GM20000 (cell line): ENCODE data around the gene DTX2.
"Not testable (repeated sequence)": the region's sequence is repeated elsewhere in the genome, so short reads cannot be mapped to it uniquely, and the experiment has no call there.

Experiments
- DNase-seq: peaks from one replicate; pipeline ENCODE4 v3.0.0; 2012; ENCODE audit warnings: low spot score
- TF ChIP-seq, protein P1 (sequence below): IDR thresholded peaks from 2 replicates; pipeline ENCODE4 v1.5.1; 2012; ENCODE audit warnings: mild to moderate bottlenecking, control low read depth; ENCODE audit errors: extremely low read depth, missing control alignments

The DTX2 gene

DNA sequence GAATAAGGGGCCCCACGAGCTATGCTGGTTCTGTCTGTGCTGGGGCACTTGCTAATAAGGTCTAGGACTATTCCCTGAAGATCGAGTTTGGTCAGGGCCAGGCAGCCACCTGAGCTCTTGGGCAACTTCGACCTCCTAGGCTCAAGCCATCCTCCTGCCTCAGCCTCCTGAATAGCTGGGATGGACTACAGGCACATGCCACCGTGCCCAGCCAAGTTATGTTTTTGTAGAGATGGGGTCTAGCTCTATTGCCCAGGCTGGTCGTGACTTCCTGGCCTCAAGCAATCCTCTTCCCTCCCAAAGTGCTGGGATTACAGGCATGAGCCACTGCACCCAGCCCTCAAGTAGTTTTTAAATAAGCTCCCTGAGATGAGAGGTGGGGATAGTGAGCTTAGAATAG is 33.9 kb upstream of the DTX2 start:
- no peak for DNase-seq
- TF ChIP-seq, protein P1, sequence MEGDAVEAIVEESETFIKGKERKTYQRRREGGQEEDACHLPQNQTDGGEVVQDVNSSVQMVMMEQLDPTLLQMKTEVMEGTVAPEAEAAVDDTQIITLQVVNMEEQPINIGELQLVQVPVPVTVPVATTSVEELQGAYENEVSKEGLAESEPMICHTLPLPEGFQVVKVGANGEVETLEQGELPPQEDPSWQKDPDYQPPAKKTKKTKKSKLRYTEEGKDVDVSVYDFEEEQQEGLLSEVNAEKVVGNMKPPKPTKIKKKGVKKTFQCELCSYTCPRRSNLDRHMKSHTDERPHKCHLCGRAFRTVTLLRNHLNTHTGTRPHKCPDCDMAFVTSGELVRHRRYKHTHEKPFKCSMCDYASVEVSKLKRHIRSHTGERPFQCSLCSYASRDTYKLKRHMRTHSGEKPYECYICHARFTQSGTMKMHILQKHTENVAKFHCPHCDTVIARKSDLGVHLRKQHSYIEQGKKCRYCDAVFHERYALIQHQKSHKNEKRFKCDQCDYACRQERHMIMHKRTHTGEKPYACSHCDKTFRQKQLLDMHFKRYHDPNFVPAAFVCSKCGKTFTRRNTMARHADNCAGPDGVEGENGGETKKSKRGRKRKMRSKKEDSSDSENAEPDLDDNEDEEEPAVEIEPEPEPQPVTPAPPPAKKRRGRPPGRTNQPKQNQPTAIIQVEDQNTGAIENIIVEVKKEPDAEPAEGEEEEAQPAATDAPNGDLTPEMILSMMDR: no peak

DNA sequence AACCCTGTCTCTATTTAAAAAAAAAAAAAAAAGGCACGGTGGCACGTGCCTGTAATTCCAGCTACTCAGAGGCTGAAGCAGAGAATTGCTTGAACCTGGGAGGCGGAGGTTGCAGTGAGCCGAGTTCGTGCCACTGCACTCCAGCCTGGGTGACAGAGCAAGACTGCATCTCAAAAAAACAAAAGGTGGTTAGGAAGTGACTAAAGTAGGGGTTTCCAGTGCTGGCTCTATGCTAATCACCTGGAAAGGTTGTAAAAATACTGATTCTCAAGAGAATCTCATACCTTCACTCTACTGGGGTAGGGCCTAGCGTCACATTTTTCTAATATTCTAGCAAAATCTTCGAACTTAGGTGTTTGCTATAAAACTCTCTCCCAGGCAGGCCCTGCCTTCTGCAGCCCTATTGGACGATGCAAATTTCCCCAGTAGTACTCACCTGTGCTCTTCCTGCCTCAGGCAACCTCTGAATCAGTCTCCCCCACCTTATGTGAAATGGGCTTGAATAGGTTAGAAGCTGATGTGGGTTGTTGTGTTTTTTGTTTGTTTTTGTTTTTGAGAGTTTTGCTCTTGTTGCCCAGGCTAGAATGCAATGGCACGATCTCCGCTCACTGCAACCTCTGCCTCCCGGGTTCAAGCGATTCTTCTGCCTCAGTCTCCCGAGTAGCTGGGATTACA is 33.2 kb upstream of the DTX2 start:
- TF ChIP-seq, protein P1: no peak
- no peak for DNase-seq

DNA sequence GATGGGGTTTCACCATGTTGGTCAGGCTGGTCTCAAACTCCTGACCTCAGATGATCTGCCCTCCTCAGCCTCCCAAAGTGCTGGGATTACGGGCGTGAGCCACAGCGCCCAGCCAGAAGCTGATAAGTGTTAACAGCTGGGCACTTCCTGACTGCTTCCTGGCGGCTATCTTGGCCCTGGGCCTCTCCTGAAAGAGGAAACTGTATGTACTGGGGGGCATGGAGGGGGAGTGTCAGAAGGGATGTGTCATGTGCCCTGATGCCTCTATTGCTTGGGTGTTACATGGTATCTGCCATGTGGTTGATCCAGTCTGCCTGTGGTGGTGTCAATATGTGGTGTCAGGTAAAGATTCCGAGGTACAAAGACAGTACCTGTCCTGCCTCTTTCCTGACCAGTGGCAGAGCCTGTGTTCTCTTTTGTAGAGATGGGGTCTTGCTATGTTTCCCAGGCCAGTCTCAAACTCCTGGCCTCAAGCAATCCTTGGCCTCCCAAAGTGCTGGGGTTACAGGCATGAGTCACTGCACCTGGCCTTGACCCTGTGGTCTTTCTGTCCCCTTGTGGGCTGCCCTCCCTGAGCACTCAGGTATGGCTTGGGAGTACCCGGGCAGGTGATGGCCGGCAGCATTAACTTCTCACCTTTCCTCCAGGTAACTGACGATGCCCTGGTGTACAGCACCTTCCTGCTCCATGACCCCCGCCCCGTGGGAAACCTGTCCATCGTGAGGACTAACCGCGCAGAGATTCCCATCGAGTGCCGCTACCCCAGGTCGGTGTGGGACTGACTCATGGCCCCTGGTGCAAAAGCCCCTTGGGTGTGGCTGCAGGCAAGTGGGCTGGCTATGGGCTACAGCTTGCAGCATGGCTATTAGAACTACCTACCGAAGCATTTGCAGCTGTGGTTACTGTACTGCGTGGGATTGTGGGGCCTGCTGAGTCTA is 32.4 kb upstream of the DTX2 start:
- DNase-seq: no peak
- TF ChIP-seq, protein P1: no peak

DNA sequence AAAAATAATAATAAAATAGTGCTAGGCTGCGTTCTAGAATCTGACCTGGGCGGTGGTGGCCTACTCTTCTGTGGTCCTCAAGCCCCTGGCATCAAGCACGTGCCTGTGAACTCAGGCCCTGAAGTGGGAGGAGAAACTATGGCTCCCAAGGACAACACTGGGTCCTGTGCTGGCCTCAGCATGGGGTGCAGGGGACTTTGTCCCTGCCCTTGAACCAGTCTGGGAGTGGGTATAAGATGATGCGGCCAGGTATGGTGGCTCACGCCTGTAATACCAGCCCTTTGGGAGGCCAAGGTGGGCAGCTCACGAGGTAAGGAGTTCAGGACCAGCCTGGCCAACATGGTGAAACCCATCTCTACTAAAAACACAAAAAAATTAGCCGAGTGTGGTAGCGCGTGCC is 31.3 kb upstream of the DTX2 start:
- TF ChIP-seq, protein P1: no peak
- DNase-seq: no peak

DNA sequence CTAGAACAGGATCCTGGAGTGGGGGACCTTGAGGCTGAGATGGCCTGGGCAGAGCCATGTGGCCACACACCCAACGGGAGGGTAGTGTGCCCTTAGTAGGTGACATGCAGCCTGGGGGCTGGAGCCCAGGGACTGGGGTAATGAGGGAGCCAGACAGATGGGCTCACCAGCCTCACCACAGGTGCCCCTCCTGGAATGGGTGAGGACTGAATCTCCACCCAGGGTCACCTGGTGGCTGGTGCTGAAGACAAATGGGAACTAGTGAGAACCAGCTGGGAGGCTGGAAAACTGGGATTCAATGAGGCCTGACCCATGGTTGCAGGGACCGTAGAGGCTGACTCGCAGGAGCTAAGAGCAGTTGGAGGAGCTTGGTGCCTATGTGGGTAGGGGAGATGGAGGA is 30.7 kb upstream of the DTX2 start:
- no peak for DNase-seq
- TF ChIP-seq, protein P1: no peak

DNA sequence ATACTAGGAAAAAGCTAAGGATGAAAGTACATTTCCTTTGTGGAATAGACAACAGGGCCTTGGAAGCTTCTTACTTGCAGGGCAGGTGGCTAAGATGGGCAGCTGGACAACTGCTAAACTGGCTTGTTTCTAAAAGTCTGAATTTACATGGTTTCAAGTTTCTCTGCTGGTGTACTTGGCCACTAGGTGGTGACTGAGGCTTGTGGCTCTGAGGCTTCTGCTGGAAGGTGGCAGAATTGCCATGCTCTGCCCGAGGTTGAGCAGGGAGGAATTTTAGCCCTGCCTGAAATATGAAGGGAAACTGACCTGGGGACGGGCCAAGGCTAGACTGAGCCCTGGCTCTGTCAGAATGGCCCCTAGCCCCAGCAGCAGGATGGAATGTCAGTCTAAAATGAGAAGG is 23.6 kb upstream of the DTX2 start:
- TF ChIP-seq, protein P1: peak; percentile 59
- not testable (repeated sequence) for DNase-seq

DNA sequence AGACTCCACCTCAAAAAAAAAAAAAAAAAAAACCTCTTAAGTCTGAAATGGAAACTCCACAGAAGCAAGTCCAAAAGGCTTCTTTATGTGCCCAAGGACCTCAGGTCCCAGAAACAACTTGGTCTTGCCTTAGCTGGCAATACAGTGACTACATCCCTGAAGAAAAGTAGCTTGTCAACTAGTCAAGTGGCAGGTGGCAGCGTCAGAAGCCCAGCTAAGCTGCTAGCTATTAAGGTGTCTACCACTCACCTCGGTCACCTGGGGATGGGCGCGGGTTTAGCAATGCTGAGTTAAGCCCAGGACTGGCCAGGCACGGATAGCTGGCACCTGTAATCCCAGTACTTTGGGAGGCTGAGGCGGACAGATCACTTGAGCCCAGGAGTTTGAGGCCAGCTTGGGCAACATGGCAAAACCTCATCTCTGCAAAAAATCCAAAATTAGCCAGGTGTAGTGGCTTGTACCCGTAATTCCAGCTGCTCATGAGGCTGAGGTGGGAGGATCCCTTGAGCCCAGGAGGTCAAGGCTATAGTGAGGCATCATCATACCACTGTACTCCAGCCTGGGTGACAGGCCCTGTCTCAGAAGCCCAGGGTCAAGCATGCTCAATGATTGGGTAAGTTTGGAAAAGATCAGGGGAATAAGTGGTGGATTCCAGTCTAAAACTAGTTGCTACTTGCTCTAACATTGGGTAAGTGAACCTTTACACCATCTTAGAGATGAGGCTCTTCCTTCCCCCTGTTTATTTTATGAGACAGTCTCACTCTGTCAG is 22.2 kb upstream of the DTX2 start:
- DNase-seq: not testable (repeated sequence)

DNA sequence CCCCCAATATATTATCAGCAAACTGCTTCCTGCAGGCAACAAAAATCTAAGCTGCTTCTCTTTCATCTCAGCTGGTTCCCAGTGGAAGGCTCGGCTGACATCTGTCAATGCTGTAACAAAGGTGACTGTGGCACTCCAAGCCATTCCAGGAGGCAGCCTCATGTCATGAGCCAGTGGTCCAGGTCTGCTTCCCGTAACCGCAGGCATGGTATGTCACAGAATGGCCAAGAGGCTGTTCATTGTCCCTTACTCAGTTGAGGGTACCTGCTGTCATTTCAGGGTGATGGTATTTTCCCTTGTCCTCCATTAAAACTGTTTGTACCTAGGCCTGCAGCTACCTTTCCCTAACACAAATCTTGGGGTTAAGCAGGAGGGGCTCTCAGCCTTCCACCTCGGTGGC is 21.1 kb upstream of the DTX2 start:
- not testable (repeated sequence) for DNase-seq

DNA sequence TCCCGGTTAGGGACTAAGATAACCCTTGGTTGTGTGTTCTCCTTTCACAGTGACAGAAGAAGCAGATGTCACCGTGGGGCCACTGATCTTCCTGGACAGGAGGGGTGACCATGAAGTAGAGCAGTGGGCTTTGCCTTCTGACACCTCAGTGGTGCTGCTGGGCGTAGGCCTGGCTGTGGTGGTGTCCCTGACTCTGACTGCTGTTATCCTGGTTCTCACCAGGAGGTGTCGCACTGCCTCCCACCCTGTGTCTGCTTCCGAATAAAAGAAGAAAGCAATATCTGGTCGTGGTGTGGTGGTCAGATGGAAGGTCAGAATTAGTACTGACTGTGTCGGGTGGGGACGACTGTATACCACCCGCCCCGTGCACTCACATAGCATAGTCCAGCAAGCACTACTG is 19.7 kb upstream of the DTX2 start:
- not testable (repeated sequence) for DNase-seq

DNA sequence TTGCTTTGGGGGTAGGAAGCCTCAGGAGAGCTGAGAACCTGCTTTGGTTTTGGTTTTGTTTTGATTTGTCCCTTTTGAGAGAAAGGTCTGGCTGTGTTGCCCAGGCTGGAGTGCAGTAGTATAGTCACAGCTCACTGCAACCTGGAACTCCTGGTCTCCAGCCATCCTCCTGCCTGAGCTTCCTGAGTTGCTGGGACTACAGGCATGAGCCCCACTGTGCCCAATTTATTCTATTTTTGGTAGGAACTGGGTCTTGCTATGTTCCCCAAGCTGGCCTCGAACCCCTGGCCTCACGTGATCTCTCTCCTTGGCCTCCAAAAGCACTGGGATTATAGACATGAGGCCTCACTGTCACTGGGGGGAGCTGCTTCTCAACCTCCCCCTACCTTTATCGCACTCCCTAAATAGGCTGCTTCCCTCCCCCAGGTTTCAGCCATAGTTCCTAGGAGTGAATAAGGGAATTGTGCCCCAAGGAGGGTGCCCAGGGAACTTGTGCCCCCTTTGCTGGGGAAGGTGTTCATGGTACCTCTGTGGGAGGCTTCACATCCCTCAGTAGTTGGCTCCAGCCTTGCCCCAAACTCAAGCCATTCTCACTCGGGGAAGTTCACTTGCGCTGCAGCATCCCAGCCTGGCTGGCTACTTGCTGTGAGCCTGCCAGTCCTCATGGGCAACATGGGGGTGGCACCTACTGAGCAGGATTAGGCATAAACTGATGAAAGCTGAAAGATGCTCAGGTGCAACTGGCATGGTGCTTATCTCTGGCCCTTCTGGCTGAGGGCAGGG is 18.7 kb upstream of the DTX2 start:
- not testable (repeated sequence) for DNase-seq

DNA sequence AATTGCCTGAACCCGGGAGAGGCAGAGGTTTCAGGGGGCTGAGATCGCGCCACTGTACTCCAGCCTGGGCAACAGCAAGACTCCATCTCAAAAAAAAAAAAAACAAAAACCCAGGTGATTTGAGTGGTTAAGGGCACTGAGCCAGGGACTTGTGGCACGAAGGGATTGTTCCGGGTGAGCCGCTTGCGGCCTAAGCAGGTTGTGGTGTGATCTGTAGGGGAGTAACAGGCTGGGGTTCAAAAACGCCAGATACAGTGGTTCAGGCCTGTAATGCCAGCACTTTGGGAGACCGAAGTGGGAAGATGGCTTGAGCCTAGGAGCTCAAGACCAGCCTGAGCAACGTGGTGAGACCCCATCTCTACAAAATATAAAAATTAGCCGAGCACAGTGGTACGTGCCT is 17.7 kb upstream of the DTX2 start:
- DNase-seq: not testable (repeated sequence)

DNA sequence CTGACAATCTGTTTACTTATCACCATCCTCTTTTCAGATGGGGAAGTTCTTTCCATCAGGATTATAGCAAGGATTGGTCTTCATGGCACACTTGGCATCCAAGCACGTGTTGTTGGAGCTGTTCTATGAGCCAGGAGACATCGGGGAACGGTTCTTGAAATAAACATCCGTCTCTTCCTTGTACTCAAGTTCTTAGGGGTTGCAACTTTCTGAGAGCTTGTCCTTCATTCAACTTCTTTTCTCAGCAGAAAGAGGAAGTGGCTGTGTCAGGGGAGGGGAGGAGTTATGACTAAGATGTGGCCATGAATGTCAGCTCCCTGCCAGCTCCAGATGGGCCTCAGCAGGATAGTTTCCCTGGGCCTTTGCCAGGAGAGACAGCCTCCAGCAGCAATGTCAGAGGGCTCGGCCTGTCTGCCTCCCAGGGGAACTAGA is 15.9 kb upstream of the DTX2 start:
- not testable (repeated sequence) for DNase-seq
